ENCODE data around the gene ANKRD12. TPM values are rescaled to one million over a fixed set of nuclear protein-coding genes. Genes with fewer than 3 reads are reported as not detected.

Gene ANKRD12
- total RNA-seq, 4 donors from 2014 or later: 13.0 to 60.3 (median 23.4) TPM

GRCh38 chr18:9193031-9193430 is 56.5 kb downstream of the ANKRD12 start:
- Histone ChIP-seq H3K36me3 (peaks cover 0 to 80% (median 5%) of the 10 kb centered on the region in 3 donors), H3K9me3 (no peaks in the 10 kb centered on the region)
- intact Hi-C loops (cut with DNase I): no loop called here

DNA sequence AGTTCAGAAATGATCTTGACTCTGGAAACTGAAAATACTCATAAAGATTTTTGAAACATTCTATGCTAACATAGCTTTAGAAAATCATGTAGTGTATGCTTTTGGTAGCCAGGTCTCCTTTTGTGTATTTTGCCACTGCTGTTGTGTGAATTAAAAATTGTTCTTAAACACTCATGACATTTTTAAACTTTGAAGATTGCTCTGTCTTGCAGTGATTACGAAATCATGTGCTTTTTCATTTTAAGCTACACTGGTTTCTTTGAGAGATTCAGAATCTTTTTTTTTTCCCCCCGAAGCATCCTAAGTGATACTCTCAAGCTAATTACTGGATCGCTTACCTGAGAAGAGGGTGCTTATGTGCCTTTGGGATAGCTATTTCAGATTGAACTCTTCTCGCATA is 60.0 kb downstream of the ANKRD12 start:
- WGBS, 2 donors: 93 to 95% methylated on average over 4 of the region's 4 CpGs
- no peak overlapping the region for H3K27ac ChIP-seq
- H3K27me3 ChIP-seq: no peaks in the 10 kb centered on the region
- H3K4me3 ChIP-seq: no peak overlapping the region
- intact Hi-C loops (cut with DNase I): no loop called here
- peaks cover 0 to 61% (median 5%) of the 10 kb centered on the region in 3 donors for H3K36me3 ChIP-seq
- no peaks in the 10 kb centered on the region for H3K4me1 ChIP-seq
- no peaks in the 10 kb centered on the region for H3K9me3 ChIP-seq
- no peak for DNase-seq
- TF ChIP-seq CTCF (IDR thresholded peaks at IDR 0.05) (no peak), POLR2A (IDR thresholded peaks at IDR 0.05) (no peak)

More at GRCh38 chr18:9193031-9193430, 56.5 kb downstream of the ANKRD12 start:
- Histone ChIP-seq H3K4me3 (no peak overlapping the region), H3K27ac (no peak overlapping the region), H3K4me1 (peaks cover 0 to 5% (median 3%) of the 10 kb centered on the region in 3 donors), H3K27me3 (no peaks in the 10 kb centered on the region)
- WGBS, 2 donors: 92 to 100% methylated on average over 2 of the region's 2 CpGs
- TF ChIP-seq CTCF (IDR thresholded peaks at IDR 0.05): no peak
- no peak for TF ChIP-seq POLR2A (IDR thresholded peaks at IDR 0.05)
- no peak for DNase-seq

GRCh38 chr18:9199681-9200080 is 63.1 kb downstream of the ANKRD12 start:
- DNase-seq: no peak

GRCh38 chr18:9201224-9201623 is 64.6 kb downstream of the ANKRD12 start:
- 77 to 84% methylated on average over 2 of the region's 2 CpGs for WGBS, 2 donors
- no peaks in the 10 kb centered on the region for H3K27me3 ChIP-seq
- no peak for DNase-seq
- no peak overlapping the region for H3K4me3 ChIP-seq
- intact Hi-C loops (cut with DNase I): no loop called here
- TF ChIP-seq POLR2A (IDR thresholded peaks at IDR 0.05): no peak
- no peak for TF ChIP-seq CTCF (IDR thresholded peaks at IDR 0.05)
- H3K36me3 ChIP-seq: peaks cover 0 to 55% (median 6%) of the 10 kb centered on the region in 3 donors
- H3K27ac ChIP-seq: no peak overlapping the region
- peaks cover 0 to 4% (median 0%) of the 10 kb centered on the region in 3 donors for H3K4me1 ChIP-seq
- H3K9me3 ChIP-seq: no peaks in the 10 kb centered on the region

More at GRCh38 chr18:9199681-9200080, 63.1 kb downstream of the ANKRD12 start:
- Histone ChIP-seq H3K27me3 (no peaks in the 10 kb centered on the region), H3K9me3 (no peaks in the 10 kb centered on the region), H3K27ac (no peak overlapping the region), H3K4me1 (peaks cover 0 to 4% (median 0%) of the 10 kb centered on the region in 3 donors), H3K36me3 (peaks cover 2 to 61% (median 5%) of the 10 kb centered on the region in 3 donors), H3K4me3 (no peak overlapping the region)
- TF ChIP-seq CTCF (IDR thresholded peaks at IDR 0.05) (no peak), POLR2A (IDR thresholded peaks at IDR 0.05) (no peak)
- intact Hi-C loops (cut with DNase I): no loop called here

GRCh38 chr18:9204659-9205058 is 68.1 kb downstream of the ANKRD12 start:
- Histone ChIP-seq H3K27ac (no peak overlapping the region), H3K9me3 (no peaks in the 10 kb centered on the region), H3K27me3 (no peaks in the 10 kb centered on the region), H3K4me1 (peaks cover 0 to 4% (median 0%) of the 10 kb centered on the region in 3 donors), H3K36me3 (peaks cover 0 to 46% (median 6%) of the 10 kb centered on the region in 3 donors), H3K4me3 (no peak overlapping the region)
- no peak for DNase-seq
- TF ChIP-seq CTCF (IDR thresholded peaks at IDR 0.05): no peak
- no peak for TF ChIP-seq POLR2A (IDR thresholded peaks at IDR 0.05)
- 93 to 94% methylated on average over 5 of the region's 5 CpGs for WGBS, 2 donors
- intact Hi-C loops (cut with DNase I): no loop called here

Measured in esophagus squamous epithelium (tissue), 5 donors.